Right cardiac atrium (tissue), 5 donors: Measurements from ENCODE around the gene SLC49A3. TPM values are rescaled to one million over a fixed set of nuclear protein-coding genes. Genes with fewer than 3 reads are reported as not detected.

Experiments used
- ATAC-seq, 2 donors: fragments of 200-7000 bp; cut with Tn5 transposase; one replicate each; pipeline versions ENCODE4 v1.8.0 to v1.9.1; 2020; ENCODE audit warnings: moderate library complexity in 2 of 2, mild to moderate bottlenecking in 1 of 2
- DNase-seq, 3 donors: peaks; one replicate each; pipeline ENCODE4 v3.0.0-alpha.2; 2020
- H3K27ac ChIP-seq: one replicate; pipeline ENCODE4 v1.5.1; 2013; ENCODE audit warnings: mild to moderate bottlenecking, low read length, control low read depth, moderate library complexity
- H3K27me3 ChIP-seq: one replicate; pipeline ENCODE4 v1.6.1; 2013; ENCODE audit not compliant: control insufficient read depth, insufficient read depth
- H3K4me1 ChIP-seq: one replicate; pipeline ENCODE4 v1.6.1; 2013; ENCODE audit warnings: low read length; ENCODE audit not compliant: control insufficient read depth, insufficient read depth
- H3K4me3 ChIP-seq: one replicate; pipeline ENCODE4 v1.5.1; 2013; ENCODE audit warnings: low read length, control low read depth
- H3K9me3 ChIP-seq: one replicate; pipeline ENCODE4 v1.6.1; 2013; ENCODE audit warnings: low read length; ENCODE audit not compliant: control insufficient read depth
- WGBS: extraction: QIAGEN DNeasy Blood & Tissue Kit; methylation state at CpG from one replicate; pipeline ENCODE4 v1.1.7; 2013; 5-methylcytosine and 5-hydroxymethylcytosine counted together
- intact Hi-C, 4 donors: fragments of 100-400 bp; cut with DNase I; formaldehyde crosslinking; loops; one replicate each; pipeline versions ENCODE4 v1.11.0 to v1.14.0; 2022 to 2023
- polyA plus RNA-seq: library from polyadenylated mRNA; stranded (reverse); fragments of 200-250 nt; gene quantifications from one replicate; pipeline ENCODE4 v1.2.3, GENCODE V29; 2013
- total RNA-seq, 4 donors: library from RNA; stranded (reverse); fragmentation: NEBNext Ultra II Directional; extraction: Animal tissue kit (Norgen Biotek cat#: 25700); gene quantifications; one replicate each; pipeline ENCODE4 v1.2.1, GENCODE V29; 2021
- donor health status: healthy with polysubstance abuse.
- donor health status: DM: no; HTN: yes; CAD: no.
- donor health status: DM: no; HTN: no; CAD: no.
- donor health status: DM: no; HTN: yes; CAD: no; lungs with severe emphysema.
- donor health status: DM: yes; HTN: yes; CAD: no.

SLC49A3 gene
- total and polyA plus RNA-seq, 5 donors = 10.6 to 19.5 (median 15.7) TPM

- 54% methylated on average over 31 of the region's 31 CpGs for WGBS
Observed at GRCh38 chr4:721261-722168, 32.6 kb upstream of the SLC49A3 start.

GRCh38 chr4:720111-720860 lies 31.3 kb upstream of the SLC49A3 start:
- H3K9me3 ChIP-seq = no peaks in the 10 kb centered on the region
- H3K27ac ChIP-seq = no peak overlapping the region
- peaks cover 5% of the 10 kb centered on the region for H3K4me1 ChIP-seq
- no peak overlapping the region for H3K4me3 ChIP-seq
- WGBS = 94% methylated on average over 59 of the region's 59 CpGs
- no peaks in the 10 kb centered on the region for H3K27me3 ChIP-seq
- intact Hi-C loops = no loop called here
- ATAC-seq = peak in 1 of 2 donors; percentile 6
- DNase-seq = peak in 1 of 3 donors; percentile 52

More at GRCh38 chr4:721261-722168, 32.6 kb upstream of the SLC49A3 start:
- Histone ChIP-seq H3K27ac (no peak overlapping the region), H3K4me1 (peaks cover 7% of the 10 kb centered on the region), H3K9me3 (no peaks in the 10 kb centered on the region), H3K27me3 (no peaks in the 10 kb centered on the region), H3K4me3 (no peak overlapping the region)
- intact Hi-C loops = no loop called here
- DNase-seq = peak in 2 of 3 donors; percentile 79 to 83
- ATAC-seq = peak; percentile 40 to 58

DNA sequence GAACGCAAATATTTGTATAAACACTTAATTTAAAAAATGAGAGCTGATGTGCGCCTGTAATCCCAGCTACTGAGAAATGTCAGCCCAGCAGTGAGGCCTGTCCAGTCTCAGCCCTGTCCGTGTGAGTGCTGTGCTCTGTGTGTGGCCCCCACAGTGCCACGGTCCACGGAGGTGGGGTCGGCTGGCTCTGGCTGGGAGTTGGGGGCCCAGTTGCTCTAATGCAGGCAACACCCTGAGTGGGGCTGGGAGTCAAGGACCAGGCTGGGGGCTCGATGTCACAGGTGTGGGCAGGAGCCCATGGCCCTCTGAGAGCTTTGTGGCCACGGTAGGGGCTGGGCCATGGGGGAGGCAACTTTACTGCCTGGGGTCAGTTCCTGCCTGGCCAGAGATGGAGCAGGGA lies 29.5 kb upstream of the SLC49A3 start:
- intact Hi-C loops = no loop called here
- WGBS = 84% methylated on average over 8 of the region's 8 CpGs
- Histone ChIP-seq H3K27ac (no peak overlapping the region), H3K4me1 (peaks cover 5% of the 10 kb centered on the region), H3K9me3 (no peaks in the 10 kb centered on the region), H3K4me3 (no peak overlapping the region), H3K27me3 (no peaks in the 10 kb centered on the region)
- no peak for ATAC-seq
- DNase-seq = peak in 2 of 3 donors; percentile 25 to 36

DNA sequence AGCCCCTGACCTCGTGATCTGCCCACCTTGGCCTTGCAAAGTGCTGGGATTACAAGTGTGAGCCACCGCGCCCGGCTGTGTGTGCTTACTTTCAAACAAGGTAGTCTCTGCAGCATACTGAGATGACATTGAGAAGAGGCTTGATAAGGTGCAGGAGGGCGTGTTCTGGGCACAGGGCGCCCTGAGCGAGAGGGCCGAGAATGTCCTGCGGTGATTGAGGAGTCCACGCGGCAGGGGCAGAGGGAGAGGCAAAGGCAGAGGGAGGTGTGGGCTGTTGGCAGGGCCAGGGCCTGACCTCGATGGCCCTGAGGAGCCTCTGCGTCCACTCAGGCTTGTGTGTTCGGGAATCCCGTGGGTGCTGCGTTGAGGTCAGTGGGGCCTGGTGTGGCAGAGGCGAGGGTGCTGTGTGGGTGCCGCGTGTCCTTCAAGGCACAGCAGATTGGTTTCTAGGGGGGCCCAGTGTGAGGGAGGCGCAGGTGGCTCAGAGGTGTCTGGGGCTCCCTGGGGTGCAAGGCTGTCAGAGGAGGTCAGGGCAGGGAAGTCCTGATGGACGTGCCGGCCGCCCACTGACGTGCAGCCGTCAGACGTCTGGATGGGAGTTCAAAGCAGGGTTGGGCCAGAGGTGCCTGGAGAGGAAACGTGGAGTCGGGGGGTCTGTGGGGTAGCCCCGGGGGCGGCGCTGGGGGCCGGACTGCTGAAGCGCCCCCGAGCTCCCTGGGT lies 28.8 kb upstream of the SLC49A3 start:
- WGBS = 73% methylated on average over 34 of the region's 34 CpGs
- DNase-seq (peak in 2 of 3 donors; percentile 37 to 48), ATAC-seq (peak in 1 of 2 donors; percentile 5)
- no peak overlapping the region for H3K4me3 ChIP-seq
- H3K4me1 ChIP-seq = peaks cover 5% of the 10 kb centered on the region
- no peaks in the 10 kb centered on the region for H3K27me3 ChIP-seq
- H3K9me3 ChIP-seq = no peaks in the 10 kb centered on the region
- intact Hi-C loops = no loop called here
- H3K27ac ChIP-seq = no peak overlapping the region

DNA sequence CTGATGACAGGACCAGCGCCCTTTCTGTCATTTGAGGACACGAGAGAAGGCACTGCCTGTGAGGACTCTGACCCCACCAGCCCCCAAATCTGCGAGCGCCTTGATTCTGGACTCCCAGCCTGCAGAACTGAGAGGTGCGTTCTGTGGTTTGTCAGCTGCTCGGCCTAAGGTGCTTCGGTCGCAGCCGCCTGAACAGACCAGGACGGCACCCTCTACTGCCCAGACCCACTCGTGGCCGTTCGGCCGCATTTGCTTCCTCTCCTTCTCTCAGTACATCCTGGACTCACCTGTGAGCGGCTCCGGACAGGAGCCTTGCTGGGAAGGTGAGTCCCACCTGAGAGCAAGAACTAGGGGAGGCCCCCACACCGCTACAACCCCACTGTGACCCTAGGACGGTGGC lies 25.1 kb upstream of the SLC49A3 start:
- ATAC-seq = peak in 1 of 2 donors; percentile 17
- 86% methylated on average over 18 of the region's 18 CpGs for WGBS
- H3K4me1 ChIP-seq = peaks cover 2% of the 10 kb centered on the region
- no peaks in the 10 kb centered on the region for H3K9me3 ChIP-seq
- no peak overlapping the region for H3K4me3 ChIP-seq
- no peak overlapping the region for H3K27ac ChIP-seq
- intact Hi-C loops = no loop called here
- peak in 1 of 3 donors; percentile 50 for DNase-seq
- H3K27me3 ChIP-seq = no peaks in the 10 kb centered on the region

GRCh38 chr4:712916-713632 lies 24.1 kb upstream of the SLC49A3 start:
- intact Hi-C loops = no loop called here
- H3K4me3 ChIP-seq = no peak overlapping the region
- ATAC-seq = peak; percentile 25 to 32
- peak in 1 of 3 donors; percentile 41 for DNase-seq
- no peak overlapping the region for H3K27ac ChIP-seq
- H3K27me3 ChIP-seq = no peaks in the 10 kb centered on the region
- 89% methylated on average over 9 of the region's 9 CpGs for WGBS
- peaks cover 7% of the 10 kb centered on the region for H3K4me1 ChIP-seq
- H3K9me3 ChIP-seq = no peaks in the 10 kb centered on the region

GRCh38 chr4:712093-712492 lies 23.1 kb upstream of the SLC49A3 start:
- DNase-seq = no peak
- 62% methylated on average over 3 of the region's 3 CpGs for WGBS
- H3K4me3 ChIP-seq = no peak overlapping the region

DNA sequence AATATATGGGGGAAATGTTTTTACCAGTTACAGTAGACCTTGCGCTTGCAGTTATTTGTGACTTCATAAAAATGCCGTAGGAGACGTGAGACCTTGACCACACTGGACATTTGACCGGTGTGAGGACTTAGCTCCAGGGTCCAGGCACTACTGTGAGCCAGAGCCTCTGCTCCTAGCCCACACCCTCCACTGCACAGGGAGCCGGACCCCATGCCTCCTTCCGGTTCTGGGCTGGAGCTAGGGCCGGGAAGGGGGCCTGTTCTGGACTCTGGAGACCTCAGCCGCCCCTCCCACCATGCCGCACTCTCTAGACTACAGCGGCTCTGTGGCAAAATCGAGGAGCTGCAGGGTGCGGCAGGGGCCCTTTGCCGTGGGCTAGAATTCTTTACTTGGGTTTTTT lies 22.0 kb upstream of the SLC49A3 start:
- intact Hi-C loops = no loop called here
- no peak overlapping the region for H3K4me3 ChIP-seq
- peak in 1 of 2 donors; percentile 20 for ATAC-seq
- H3K9me3 ChIP-seq = no peaks in the 10 kb centered on the region
- peak in 1 of 3 donors; percentile 38 for DNase-seq
- H3K4me1 ChIP-seq = peaks cover 7% of the 10 kb centered on the region
- H3K27ac ChIP-seq = no peak overlapping the region
- 86% methylated on average over 13 of the region's 13 CpGs for WGBS
- H3K27me3 ChIP-seq = no peaks in the 10 kb centered on the region

More at GRCh38 chr4:712093-712492, 23.1 kb upstream of the SLC49A3 start:
- H3K27ac ChIP-seq = no peak overlapping the region
- ATAC-seq = no peak
- no peaks in the 10 kb centered on the region for H3K27me3 ChIP-seq
- H3K9me3 ChIP-seq = no peaks in the 10 kb centered on the region
- peaks cover 7% of the 10 kb centered on the region for H3K4me1 ChIP-seq
- intact Hi-C loops = no loop called here

GRCh38 chr4:710116-710515 lies 21.2 kb upstream of the SLC49A3 start:
- Histone ChIP-seq H3K4me1 (peaks cover 7% of the 10 kb centered on the region), H3K27me3 (no peaks in the 10 kb centered on the region), H3K4me3 (no peak overlapping the region), H3K27ac (no peak overlapping the region), H3K9me3 (no peaks in the 10 kb centered on the region)
- DNase-seq = peak in 1 of 3 donors; percentile 36
- ATAC-seq = no peak
- intact Hi-C loops = no loop called here
- 71% methylated on average over 9 of the region's 9 CpGs for WGBS

GRCh38 chr4:709348-709747 lies 20.4 kb upstream of the SLC49A3 start:
- Histone ChIP-seq H3K9me3 (no peaks in the 10 kb centered on the region), H3K4me1 (peaks cover 7% of the 10 kb centered on the region), H3K27me3 (no peaks in the 10 kb centered on the region), H3K27ac (no peak overlapping the region), H3K4me3 (no peak overlapping the region)
- intact Hi-C loops = no loop called here
- DNase-seq = no peak
- WGBS = 94% methylated on average over 6 of the region's 6 CpGs
- ATAC-seq = no peak
